D721Med (cell line): ENCODE results near the gene NOS1AP.

Experiments used
- DNase-seq: peaks from one replicate; pipeline ENCODE4 v3.0.0; 2011; ENCODE audit warnings: low spot score; ENCODE audit not compliant: insufficient read length
- FAIRE-seq: peaks from 2 replicates; lab custom pipeline; 2011; peaks lifted over from hg19 to GRCh38; lab: Jason Lieb, UNC
- TF ChIP-seq, protein P1 (sequence below): IDR thresholded peaks from 2 replicates; pipeline ENCODE4 v1.5.1; 2012; ENCODE audit warnings: mild to moderate bottlenecking, control low read depth; ENCODE audit not compliant: insufficient read depth; ENCODE audit errors: missing control alignments

NOS1AP gene

DNA sequence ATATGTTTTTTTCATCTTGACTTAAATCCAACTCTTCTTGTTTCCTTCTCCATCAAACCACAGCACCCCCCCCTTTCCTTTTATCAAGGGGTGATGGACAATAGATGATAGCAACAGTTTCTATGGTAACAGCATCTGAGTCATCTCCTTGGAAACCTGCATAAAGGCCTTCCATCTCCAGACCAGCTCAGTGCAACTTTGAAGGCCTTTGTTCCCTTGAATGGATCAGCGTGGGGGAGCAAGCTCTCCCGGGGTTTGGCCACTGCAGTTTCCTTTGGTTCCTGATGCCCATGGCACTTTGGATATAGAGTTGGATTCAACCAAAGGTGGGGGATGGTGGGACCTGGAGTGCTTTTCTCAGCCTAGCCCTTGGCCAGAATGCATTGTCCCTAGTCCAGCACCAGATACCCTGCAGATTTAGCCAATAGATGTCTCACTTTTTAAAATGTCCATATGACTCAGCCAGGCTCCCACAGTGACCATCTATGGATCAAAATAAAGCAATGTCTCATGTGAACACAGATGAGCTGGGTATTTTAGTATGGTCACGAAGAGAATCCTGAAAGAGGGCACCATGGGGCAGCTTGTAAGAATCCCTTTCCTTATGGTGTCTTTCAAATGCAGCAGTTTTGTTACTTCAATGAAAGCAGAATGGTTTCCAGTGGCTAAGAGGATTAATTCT lies 179.5 kb downstream of the NOS1AP start:
- FAIRE-seq (no peak), DNase-seq (no peak)
- TF ChIP-seq, protein P1, sequence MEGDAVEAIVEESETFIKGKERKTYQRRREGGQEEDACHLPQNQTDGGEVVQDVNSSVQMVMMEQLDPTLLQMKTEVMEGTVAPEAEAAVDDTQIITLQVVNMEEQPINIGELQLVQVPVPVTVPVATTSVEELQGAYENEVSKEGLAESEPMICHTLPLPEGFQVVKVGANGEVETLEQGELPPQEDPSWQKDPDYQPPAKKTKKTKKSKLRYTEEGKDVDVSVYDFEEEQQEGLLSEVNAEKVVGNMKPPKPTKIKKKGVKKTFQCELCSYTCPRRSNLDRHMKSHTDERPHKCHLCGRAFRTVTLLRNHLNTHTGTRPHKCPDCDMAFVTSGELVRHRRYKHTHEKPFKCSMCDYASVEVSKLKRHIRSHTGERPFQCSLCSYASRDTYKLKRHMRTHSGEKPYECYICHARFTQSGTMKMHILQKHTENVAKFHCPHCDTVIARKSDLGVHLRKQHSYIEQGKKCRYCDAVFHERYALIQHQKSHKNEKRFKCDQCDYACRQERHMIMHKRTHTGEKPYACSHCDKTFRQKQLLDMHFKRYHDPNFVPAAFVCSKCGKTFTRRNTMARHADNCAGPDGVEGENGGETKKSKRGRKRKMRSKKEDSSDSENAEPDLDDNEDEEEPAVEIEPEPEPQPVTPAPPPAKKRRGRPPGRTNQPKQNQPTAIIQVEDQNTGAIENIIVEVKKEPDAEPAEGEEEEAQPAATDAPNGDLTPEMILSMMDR, result no peak

DNA sequence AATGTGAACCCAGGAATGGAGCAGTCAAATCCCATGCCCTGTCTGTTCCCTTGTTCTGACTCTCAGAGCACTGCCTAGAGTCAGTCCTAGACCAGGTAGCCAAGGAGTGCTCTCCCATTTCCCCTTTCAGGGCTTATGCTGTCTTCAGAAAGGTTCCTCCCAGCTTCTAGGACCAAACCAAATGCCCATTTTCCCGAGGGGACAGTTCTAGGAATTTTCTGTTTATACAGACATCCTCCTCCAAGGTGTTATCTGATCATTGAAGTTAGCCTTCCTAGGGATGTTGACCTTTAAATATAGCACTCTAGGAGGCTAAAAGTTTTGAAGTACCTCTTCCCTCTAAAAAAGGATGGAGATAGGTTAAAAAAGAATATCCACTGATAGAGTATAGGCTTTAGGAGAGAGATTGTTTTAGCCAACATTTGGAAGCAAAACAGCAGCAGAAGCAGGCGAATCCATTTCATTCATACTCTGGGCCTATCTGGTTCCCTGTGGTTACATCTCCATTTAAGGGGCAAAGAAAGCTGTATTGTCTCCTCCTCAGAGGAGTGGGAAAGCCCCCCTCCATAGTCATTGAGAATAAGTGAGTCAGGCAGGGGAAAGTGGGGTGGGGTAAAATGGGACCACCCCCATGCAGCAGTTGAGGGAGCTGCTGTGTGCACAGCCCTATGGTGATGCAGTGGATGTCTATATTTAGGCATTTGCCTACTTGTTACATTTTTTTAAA lies 180.7 kb downstream of the NOS1AP start:
- no peak for DNase-seq
- FAIRE-seq, result peak; percentile 29
- TF ChIP-seq, protein P1, result no peak

DNA sequence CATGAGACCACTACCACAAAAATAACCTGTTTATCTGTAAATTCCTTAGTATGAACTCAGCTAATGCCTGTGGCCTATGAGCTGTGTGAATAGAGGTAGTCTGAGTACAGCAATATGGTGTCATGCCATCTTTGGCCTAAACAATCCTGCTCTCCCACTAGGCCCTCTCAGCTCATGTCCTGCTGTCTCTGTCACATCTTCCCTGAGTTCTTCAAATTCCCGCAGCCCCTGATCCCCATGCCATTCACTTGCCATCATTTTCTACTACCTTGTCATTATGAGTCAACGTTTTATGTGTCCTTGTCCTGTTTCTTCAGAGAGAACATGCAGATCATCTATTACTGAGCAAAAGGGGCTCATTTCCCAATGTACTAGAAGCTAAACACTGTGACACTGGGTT lies 181.6 kb downstream of the NOS1AP start:
- TF ChIP-seq, protein P1, result no peak
- FAIRE-seq, result no peak
- DNase-seq, result no peak

DNA sequence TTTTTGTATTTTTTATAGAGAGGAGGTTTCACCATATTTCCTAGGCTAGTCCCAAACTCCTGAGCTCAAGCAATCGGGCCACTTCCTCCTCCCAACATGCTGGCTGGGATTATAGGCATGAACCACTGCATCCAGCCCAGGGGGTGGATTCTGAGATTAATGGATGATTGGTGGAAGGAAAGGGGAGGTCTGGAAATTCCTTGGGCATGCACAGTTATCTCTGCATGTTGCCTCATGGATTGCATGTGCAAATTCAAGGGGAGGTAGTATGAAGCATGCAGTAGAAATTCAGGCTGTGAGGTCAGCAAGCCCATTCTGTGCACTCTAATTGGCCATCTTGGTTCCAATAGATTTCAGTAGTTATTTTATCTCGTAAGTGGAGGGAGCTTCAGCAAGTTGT lies 182.7 kb downstream of the NOS1AP start:
- FAIRE-seq, result peak; percentile 86
- TF ChIP-seq, protein P1, result no peak

DNA sequence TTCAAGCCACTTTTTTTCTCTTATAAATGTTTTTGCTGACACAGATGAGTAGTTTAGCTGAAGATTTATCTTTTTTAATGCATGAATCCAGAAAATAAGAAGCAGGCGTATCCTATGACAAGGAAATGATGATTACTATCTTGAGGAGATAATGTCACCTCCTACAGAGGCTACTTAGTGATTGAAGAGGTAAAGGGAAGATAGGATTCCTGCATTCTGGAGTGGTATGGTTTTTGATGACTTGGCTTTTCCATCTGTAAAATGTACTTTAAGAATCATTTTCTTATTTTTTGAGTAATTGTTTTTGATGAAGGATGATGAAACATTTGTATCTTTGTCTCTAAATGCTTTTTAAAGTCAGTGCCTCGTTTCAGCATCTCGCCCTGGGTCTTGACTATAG lies 184.3 kb downstream of the NOS1AP start:
- FAIRE-seq (no peak), DNase-seq (no peak)
- TF ChIP-seq, protein P1, result no peak

More for the DNA sequence above, 182.7 kb downstream of the NOS1AP start:
- DNase-seq, result no peak

DNA sequence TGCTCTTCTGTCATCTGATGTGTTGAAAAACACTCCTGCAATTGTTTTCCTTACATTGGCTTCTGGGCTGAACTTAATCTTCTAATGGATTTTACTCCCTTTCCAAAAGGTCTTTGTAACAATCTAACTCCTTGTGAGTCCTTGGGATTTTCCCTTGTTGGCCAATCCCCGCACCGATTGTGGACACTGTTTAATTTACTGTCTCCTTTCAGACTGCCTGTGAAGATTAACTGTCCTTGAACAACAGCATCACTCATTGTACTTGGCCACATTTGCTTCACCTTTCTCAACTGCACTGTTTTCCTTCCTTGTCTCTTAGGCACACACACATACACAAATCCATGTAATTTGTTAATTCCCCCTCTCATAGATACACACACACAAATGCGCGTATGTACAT lies 186.8 kb downstream of the NOS1AP start:
- TF ChIP-seq, protein P1, result no peak
- FAIRE-seq (peak; percentile 75), DNase-seq (no peak)

DNA sequence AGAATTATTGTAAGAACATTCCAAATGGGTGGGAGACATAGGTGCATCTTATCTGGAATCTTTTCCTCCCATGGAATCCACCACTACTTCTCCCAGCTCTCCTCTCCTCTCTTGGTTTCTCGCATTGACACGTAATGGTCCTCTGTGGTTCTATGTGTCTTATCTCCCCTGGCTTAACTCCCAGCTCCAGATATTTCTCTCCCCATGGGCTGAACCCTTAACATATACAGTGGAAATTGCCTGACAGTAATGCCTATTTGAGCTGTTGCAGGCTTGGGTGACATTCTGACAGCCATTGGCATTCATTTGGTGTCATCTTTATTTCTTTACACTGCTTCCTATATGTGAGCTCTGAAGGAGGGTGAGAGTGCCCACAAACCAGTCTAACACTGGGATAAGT lies 188.9 kb downstream of the NOS1AP start:
- FAIRE-seq, result no peak
- no peak for DNase-seq
- TF ChIP-seq, protein P1, result no peak
